Urinary bladder (tissue), 4 donors: ENCODE measurements around the gene SERPINB6. TPM values are rescaled to one million over a fixed set of nuclear protein-coding genes. Genes with fewer than 3 reads are reported as not detected.
A peak's percentile ranks its signal among the peaks of the same experiment; 100 is the strongest.
"Not testable (repeated sequence)": the region's sequence is repeated elsewhere in the genome, so short reads cannot be mapped to it uniquely, and the experiment has no call there.

Experiments
- DNase-seq: peaks from one replicate; pipeline ENCODE4 v3.0.0-alpha.2; 2015; ENCODE audit errors: extremely low spot score
- H3K27ac ChIP-seq: one replicate; pipeline ENCODE4 v1.5.1; 2013; ENCODE audit warnings: low read depth, mild to moderate bottlenecking, moderate library complexity
- H3K36me3 ChIP-seq: one replicate; pipeline ENCODE4 v1.6.1; 2013; ENCODE audit warnings: mild to moderate bottlenecking, moderate library complexity; ENCODE audit not compliant: insufficient read depth
- H3K4me1 ChIP-seq: one replicate; pipeline ENCODE4 v1.6.1; 2013; ENCODE audit warnings: mild to moderate bottlenecking, moderate library complexity; ENCODE audit not compliant: insufficient read depth
- H3K4me3 ChIP-seq: one replicate; pipeline ENCODE4 v1.5.1; 2013; ENCODE audit warnings: low read depth, low read length
- WGBS: extraction: QIAGEN DNeasy Blood & Tissue Kit; methylation state at CpG from one replicate; pipeline ENCODE4 v1.1.7; 2013; 5-methylcytosine and 5-hydroxymethylcytosine counted together
- polyA plus RNA-seq: library from polyadenylated mRNA; stranded (reverse); fragments of 200-250 nt; gene quantifications from one replicate; pipeline ENCODE4 v1.2.3, GENCODE V29; 2013
- total RNA-seq: library from RNA; depleted of rRNA; stranded (reverse); fragments of >200 nt; gene quantifications from one replicate; pipeline ENCODE4 v1.2.3, GENCODE V29; 2014
- donor health status: healthy with polysubstance abuse.
- donor health status: healthy.

The SERPINB6 gene
- total and polyA plus RNA-seq, 2 donors, result 58.8 to 130 TPM

- no peak overlapping the region for H3K27ac ChIP-seq
- 96% methylated on average over 34 of the region's 34 CpGs for WGBS
- no peaks in the 10 kb centered on the region for H3K4me1 ChIP-seq
- no peaks in the 10 kb centered on the region for H3K36me3 ChIP-seq
- H3K4me3 ChIP-seq, result no peak overlapping the region
- DNase-seq, result no peak
Measured at GRCh38 chr6:2939315-2940009, 31.9 kb downstream of the SERPINB6 start.

GRCh38 chr6:2938632-2939083 is 32.7 kb downstream of the SERPINB6 start:
- DNase-seq, result no peak
- 76% methylated on average over 9 of the region's 9 CpGs for WGBS
- no peaks in the 10 kb centered on the region for H3K36me3 ChIP-seq
- H3K4me3 ChIP-seq, result no peak overlapping the region
- no peaks in the 10 kb centered on the region for H3K4me1 ChIP-seq
- H3K27ac ChIP-seq, result no peak overlapping the region

- H3K27ac ChIP-seq, result no peak overlapping the region
- 76% methylated on average over 16 of the region's 16 CpGs for WGBS
- H3K4me1 ChIP-seq, result no peaks in the 10 kb centered on the region
- no peaks in the 10 kb centered on the region for H3K36me3 ChIP-seq
- no peak overlapping the region for H3K4me3 ChIP-seq
- DNase-seq, result no peak
Measured at GRCh38 chr6:2938004-2938631, 33.2 kb downstream of the SERPINB6 start.

- H3K36me3 ChIP-seq, result no peaks in the 10 kb centered on the region
- no peaks in the 10 kb centered on the region for H3K4me1 ChIP-seq
- no peak for DNase-seq
- no peak overlapping the region for H3K4me3 ChIP-seq
- 96% methylated on average over 3 of the region's 3 CpGs for WGBS
- no peak overlapping the region for H3K27ac ChIP-seq
Measured at GRCh38 chr6:2937627-2938003, 33.8 kb downstream of the SERPINB6 start.

GRCh38 chr6:2935566-2936291 is 35.6 kb downstream of the SERPINB6 start:
- Histone ChIP-seq H3K27ac (no peak overlapping the region), H3K36me3 (no peaks in the 10 kb centered on the region), H3K4me3 (no peak overlapping the region), H3K4me1 (no peaks in the 10 kb centered on the region)
- 97% methylated on average over 44 of the region's 44 CpGs for WGBS
- no peak for DNase-seq

GRCh38 chr6:2934057-2934456 is 37.3 kb downstream of the SERPINB6 start:
- 99% methylated on average over 1 of the region's 1 CpG for WGBS
- DNase-seq, result no peak
- Histone ChIP-seq H3K4me1 (no peaks in the 10 kb centered on the region), H3K4me3 (no peak overlapping the region), H3K27ac (no peak overlapping the region), H3K36me3 (no peaks in the 10 kb centered on the region)

GRCh38 chr6:2932911-2933310 is 38.5 kb downstream of the SERPINB6 start:
- 85% methylated on average over 11 of the region's 11 CpGs for WGBS
- H3K4me3 ChIP-seq, H3K27ac ChIP-seq, H3K36me3 ChIP-seq, DNase-seq, H3K4me1 ChIP-seq: not testable (repeated sequence)

GRCh38 chr6:2931970-2932748 is 39.2 kb downstream of the SERPINB6 start:
- no peak overlapping the region for H3K4me3 ChIP-seq

GRCh38 chr6:2931055-2931454 is 40.3 kb downstream of the SERPINB6 start:
- Histone ChIP-seq H3K36me3 (no peaks in the 10 kb centered on the region), H3K4me3 (no peak overlapping the region), H3K27ac (no peak overlapping the region), H3K4me1 (no peaks in the 10 kb centered on the region)
- DNase-seq, result no peak
- 77% methylated on average over 8 of the region's 8 CpGs for WGBS

More at GRCh38 chr6:2931970-2932748, 39.2 kb downstream of the SERPINB6 start:
- DNase-seq, result peak; percentile 62
- whole genome bisulfite sequencing, result 22% methylated on average over 11 of the region's 11 CpGs
- H3K4me1 ChIP-seq, result no peaks in the 10 kb centered on the region
- H3K36me3 ChIP-seq, result no peaks in the 10 kb centered on the region
- no peak overlapping the region for H3K27ac ChIP-seq

- H3K27ac ChIP-seq, H3K4me3 ChIP-seq, H3K4me1 ChIP-seq, DNase-seq, H3K36me3 ChIP-seq: not testable (repeated sequence)
- 78% methylated on average over 13 of the region's 13 CpGs for WGBS
Measured at GRCh38 chr6:2927931-2928330, 43.4 kb downstream of the SERPINB6 start.

- not testable (repeated sequence) for H3K4me3 ChIP-seq, H3K4me1 ChIP-seq, DNase-seq, H3K27ac ChIP-seq, H3K36me3 ChIP-seq
- WGBS, result 58% methylated on average over 13 of the region's 13 CpGs
Measured at GRCh38 chr6:2925842-2926747, 45.3 kb downstream of the SERPINB6 start.

GRCh38 chr6:2921520-2922115 is 49.7 kb downstream of the SERPINB6 start:
- DNase-seq, result no peak
- WGBS, result 80% methylated on average over 4 of the region's 4 CpGs
- H3K4me3 ChIP-seq, result no peak overlapping the region
- no peaks in the 10 kb centered on the region for H3K4me1 ChIP-seq
- no peak overlapping the region for H3K27ac ChIP-seq
- H3K36me3 ChIP-seq, result no peaks in the 10 kb centered on the region
